Spinal cord (tissue), 10 donors: ENCODE data around the gene SUPT4H1. TPM values are rescaled to one million over a fixed set of nuclear protein-coding genes. Genes with fewer than 3 reads are reported as not detected.
"Not testable (repeated sequence)": the region's sequence is repeated elsewhere in the genome, so short reads cannot be mapped to it uniquely, and the experiment has no call there.

Experiments used
- DNase-seq, 6 donors: peaks; one replicate each; pipeline versions ENCODE4 v3.0.0 to v3.0.0-alpha.2; 2013 to 2015; ENCODE audit warnings: low spot score in 6 of 6, low read depth in 4 of 6
- H3K27ac ChIP-seq: one replicate; pipeline ENCODE4 v1.5.1; 2013; ENCODE audit warnings: low read depth, low read length, control low read depth
- H3K27me3 ChIP-seq: one replicate; pipeline ENCODE4 v1.6.1; 2013; ENCODE audit warnings: low read length; ENCODE audit not compliant: control insufficient read depth, insufficient read depth
- H3K36me3 ChIP-seq: one replicate; pipeline ENCODE4 v1.6.1; 2013; ENCODE audit warnings: low read length; ENCODE audit not compliant: control insufficient read depth, insufficient read depth
- H3K4me1 ChIP-seq: one replicate; pipeline ENCODE4 v1.6.1; 2013; ENCODE audit warnings: low read length; ENCODE audit not compliant: control insufficient read depth, insufficient read depth
- H3K4me3 ChIP-seq: one replicate; pipeline ENCODE4 v1.5.1; 2013; ENCODE audit warnings: low read depth, low read length, control low read depth
- H3K9me3 ChIP-seq: one replicate; pipeline ENCODE4 v1.6.1; 2013; ENCODE audit warnings: low read length; ENCODE audit not compliant: control insufficient read depth, insufficient read depth
- WGBS: methylation state at CpG from one replicate; pipeline ENCODE4 v1.1.5; 2013; ENCODE audit warnings: missing lambda C conversion rate; ENCODE audit not compliant: insufficient coverage; 5-methylcytosine and 5-hydroxymethylcytosine counted together
- long read RNA-seq, 4 donors: transcript quantifications; one replicate each; lab custom pipeline, GENCODE V29; 2026
- polyA plus RNA-seq, 2 donors: library from polyadenylated mRNA; unstranded; fragments of 120-200 nt; gene quantifications; one replicate each; pipeline ENCODE4 v1.2.1, GENCODE V29; 2013; ENCODE audit not compliant: insufficient read length in 2 of 2
- total RNA-seq, 2 donors: library from RNA; depleted of rRNA in 1 of 2; stranded (reverse); fragments of 120-200 nt in 1 of 2; fragments of >200 nt in 1 of 2; gene quantifications; one replicate each; pipeline versions ENCODE4 v1.2.3 to v1.2.4, GENCODE V29; 2013 to 2014
- donor health status: healthy.

The SUPT4H1 gene
- 10 to 100 TPM; 48.4 to 78.5 TPM for total RNA-seq
- 10 to 100 TPM; 96.5 to 97.8 TPM for polyA plus RNA-seq
- long read RNA-seq, donor 1, transcript SUPT4H1-201 (5 exons, 1,489 nt) = major isoform, 56 of 69 reads
- long read RNA-seq, donor 1, transcript SUPT4H1-202 (5 exons, 1,643 nt) = minor isoform, 7 of 69 reads
- long read RNA-seq, donor 1, partial matches to known transcripts = 0 of 69 reads
- long read RNA-seq, donor 1, other reads (novel, unspliced or antisense) = 0 of 69 reads
- long read RNA-seq, donor 2, transcript SUPT4H1-201 (5 exons, 1,489 nt) = major isoform, 20 of 29 reads
- long read RNA-seq, donor 2, transcript SUPT4H1-202 (5 exons, 1,643 nt) = minor isoform, 6 of 29 reads
- long read RNA-seq, donor 2, partial matches to known transcripts = 0 of 29 reads
- long read RNA-seq, donor 2, other reads (novel, unspliced or antisense) = 0 of 29 reads
- long read RNA-seq, donor 3, transcript SUPT4H1-201 (5 exons, 1,489 nt) = major isoform, 31 of 42 reads
- long read RNA-seq, donor 3, transcript SUPT4H1-202 (5 exons, 1,643 nt) = minor isoform, 5 of 42 reads
- long read RNA-seq, donor 3, partial matches to known transcripts = 0 of 42 reads
- long read RNA-seq, donor 3, other reads (novel, unspliced or antisense) = 0 of 42 reads
- long read RNA-seq, donor 4, transcript SUPT4H1-201 (5 exons, 1,489 nt) = major isoform, 129 of 160 reads
- long read RNA-seq, donor 4, transcript SUPT4H1-206 (3 exons, 539 nt) = minor isoform, 8 of 160 reads
- long read RNA-seq, donor 4, transcript SUPT4H1-202 (5 exons, 1,643 nt) = minor isoform, 12 of 160 reads
- long read RNA-seq, donor 4, transcript SUPT4H1-207 (4 exons, 668 nt) = minor isoform, 7 of 160 reads
- long read RNA-seq, donor 4, partial matches to known transcripts = 0 of 160 reads
- long read RNA-seq, donor 4, other reads (novel, unspliced or antisense) = 0 of 160 reads

DNA sequence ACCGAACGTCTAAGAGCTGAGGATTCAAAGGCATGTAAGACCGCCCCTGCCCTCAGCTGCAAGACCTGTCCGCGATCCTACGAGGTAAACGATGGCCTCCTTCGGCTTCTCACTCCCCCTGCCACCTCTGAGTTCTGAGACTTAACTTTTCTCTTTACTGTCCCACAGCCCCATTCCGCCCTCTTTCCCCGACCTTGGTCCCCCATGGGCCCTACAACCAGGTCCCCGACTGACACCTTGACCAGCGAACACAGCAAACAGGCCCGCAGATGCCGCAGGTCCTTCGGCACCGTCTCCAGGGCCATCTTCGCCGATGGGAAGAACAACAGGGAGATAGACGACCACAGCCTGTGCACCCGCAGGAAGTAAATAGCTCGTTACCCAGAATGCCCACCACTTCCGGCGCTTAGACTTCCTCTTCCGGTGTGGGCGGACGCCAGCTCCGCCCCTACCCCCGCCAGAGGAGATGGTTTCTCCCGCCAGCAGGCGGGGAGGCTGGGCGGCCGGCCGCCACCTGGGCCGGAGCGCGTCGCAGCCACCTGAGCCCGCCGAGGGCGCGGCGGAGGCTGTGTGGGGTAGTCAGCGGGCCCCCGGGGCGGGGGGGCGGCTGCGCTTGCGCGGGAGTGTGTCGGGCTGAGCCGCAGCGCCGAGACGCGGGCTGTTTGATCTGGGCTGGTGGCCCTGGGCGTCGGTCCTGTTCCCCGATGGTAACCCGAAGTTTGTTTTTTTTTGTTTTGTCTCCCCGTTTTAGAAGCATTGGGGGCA is at the start of gene SUPT4H1:
Gene SUPT4H1 (minus strand): TSS at position 371 of the 765 bp plus-strand sequence. CDS start 66 bp downstream, at position 305.
- WGBS = 0% methylated on average over 60 of the region's 60 CpGs
- H3K9me3 ChIP-seq = no peaks in the 10 kb centered on the region
- peak within 1 kb of the TSS; percentile 84 for H3K27ac ChIP-seq
- peak within 1 kb of the TSS; percentile 93 for H3K4me3 ChIP-seq
- H3K27me3 ChIP-seq = no peaks in the 10 kb centered on the region
- peaks cover 22% of the 10 kb centered on the region for H3K36me3 ChIP-seq
- peaks cover 9% of the 10 kb centered on the region for H3K4me1 ChIP-seq
- peak; percentile 82 to 98 (median 88) for DNase-seq

DNA sequence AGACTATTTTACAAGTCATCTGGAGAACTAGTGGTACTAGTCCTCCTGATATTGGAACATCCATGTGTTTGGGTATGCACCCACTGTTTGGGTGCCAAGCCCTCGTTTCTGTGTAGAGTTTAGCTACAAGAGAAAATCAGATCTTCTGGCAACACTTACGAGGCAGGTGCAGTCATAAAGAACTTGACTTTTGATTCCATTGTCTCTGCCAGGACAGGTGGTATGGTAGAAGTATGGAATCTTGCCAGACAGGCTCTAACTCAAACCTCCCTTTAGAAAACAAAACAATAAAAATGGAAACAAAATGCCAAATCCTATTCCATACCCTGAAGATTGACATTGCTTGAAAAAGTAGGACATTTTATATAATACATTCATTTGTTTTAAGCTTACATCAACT is 49.3 kb upstream of the SUPT4H1 start:
- Histone ChIP-seq H3K27me3 (no peaks in the 10 kb centered on the region), H3K4me1 (no peaks in the 10 kb centered on the region), H3K4me3 (no peak overlapping the region), H3K36me3 (no peaks in the 10 kb centered on the region), H3K27ac (no peak overlapping the region), H3K9me3 (no peaks in the 10 kb centered on the region)
- no CpG with 5 or more reads among the region's 2 CpGs for WGBS
- no peak for DNase-seq

DNA sequence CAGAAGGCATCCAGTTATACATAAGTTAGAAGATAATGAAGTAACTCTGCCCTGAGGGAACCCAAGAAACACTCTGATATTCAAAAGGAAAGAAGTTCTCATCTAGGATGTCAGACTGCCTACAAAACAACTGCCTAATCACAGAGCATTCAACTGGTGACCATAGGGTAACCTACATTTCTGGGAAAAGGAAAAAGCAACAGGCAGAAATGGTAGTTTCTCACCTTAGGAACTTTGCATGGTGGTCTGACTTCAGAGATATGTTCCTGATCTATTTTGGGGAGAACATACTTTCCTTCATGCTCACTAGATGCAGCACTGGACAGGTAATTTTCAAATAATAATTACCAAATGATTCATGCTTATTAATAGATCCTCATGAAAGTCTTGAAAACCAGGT is 48.8 kb upstream of the SUPT4H1 start:
- DNase-seq = no peak
- Histone ChIP-seq H3K4me1 (no peaks in the 10 kb centered on the region), H3K36me3 (no peaks in the 10 kb centered on the region), H3K4me3 (no peak overlapping the region), H3K27me3 (no peaks in the 10 kb centered on the region), H3K27ac (no peak overlapping the region), H3K9me3 (no peaks in the 10 kb centered on the region)

DNA sequence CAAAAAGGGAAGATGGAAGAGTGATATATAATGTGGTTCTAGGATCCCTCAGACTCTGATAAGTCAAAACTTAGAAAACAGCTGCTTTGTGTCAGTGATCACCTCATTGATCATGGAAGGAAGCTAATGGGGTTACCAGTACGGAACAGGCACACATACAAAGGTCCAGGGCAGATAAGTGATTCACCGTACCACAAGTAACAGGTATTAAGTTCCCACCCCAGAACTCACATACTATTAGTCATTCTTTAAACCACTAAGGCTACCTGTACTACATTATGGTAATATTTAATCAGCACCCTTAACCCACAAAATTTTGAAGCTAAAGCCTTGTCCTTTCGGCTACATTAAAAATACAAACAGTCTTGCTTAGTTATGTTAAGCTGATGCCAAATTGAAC is 48.0 kb upstream of the SUPT4H1 start:
- H3K4me3 ChIP-seq = no peak overlapping the region
- no peak for DNase-seq
- WGBS = 100% methylated on average over 2 of the region's 3 CpGs

DNA sequence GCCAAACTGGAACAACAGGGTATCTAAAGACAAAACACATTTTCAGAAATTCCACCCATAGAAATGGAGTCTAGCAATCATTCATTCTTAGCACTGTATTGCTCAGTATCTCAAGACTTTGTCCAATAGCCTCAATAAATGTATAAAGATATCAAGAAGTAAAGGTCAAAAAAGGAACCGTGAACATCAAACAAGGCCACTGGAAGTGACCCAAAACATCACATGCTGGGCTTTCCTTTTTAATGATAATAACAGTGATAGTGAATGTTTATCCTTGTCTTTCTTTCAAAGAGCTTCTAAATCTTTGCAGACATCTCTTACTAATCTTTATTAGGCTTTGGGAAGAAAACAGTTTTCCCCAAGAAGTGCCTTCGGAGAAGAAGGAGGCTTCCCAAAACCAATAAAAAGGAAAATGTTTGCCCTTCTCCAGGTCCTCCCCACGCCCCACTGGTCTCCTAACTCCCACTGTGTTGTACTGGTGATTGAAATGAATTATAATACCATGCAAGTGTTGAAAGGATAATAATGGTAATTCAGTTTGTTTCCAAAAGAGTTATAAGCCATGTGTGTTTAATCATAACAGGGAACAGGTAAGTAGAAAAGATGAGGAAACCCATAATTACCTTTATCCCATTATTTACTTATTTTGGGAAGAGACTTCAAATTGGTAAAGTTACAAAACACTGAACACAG is 46.7 kb upstream of the SUPT4H1 start:
- no peaks in the 10 kb centered on the region for H3K4me1 ChIP-seq
- no peak overlapping the region for H3K27ac ChIP-seq
- H3K36me3 ChIP-seq = no peaks in the 10 kb centered on the region
- WGBS = no CpG with 5 or more reads among the region's 3 CpGs
- no peak for DNase-seq
- H3K27me3 ChIP-seq = no peaks in the 10 kb centered on the region
- no peaks in the 10 kb centered on the region for H3K9me3 ChIP-seq
- no peak overlapping the region for H3K4me3 ChIP-seq

More for the DNA sequence above, 48.0 kb upstream of the SUPT4H1 start:
- Histone ChIP-seq H3K27me3 (no peaks in the 10 kb centered on the region), H3K9me3 (no peaks in the 10 kb centered on the region), H3K4me1 (no peaks in the 10 kb centered on the region), H3K36me3 (no peaks in the 10 kb centered on the region), H3K27ac (no peak overlapping the region)

DNA sequence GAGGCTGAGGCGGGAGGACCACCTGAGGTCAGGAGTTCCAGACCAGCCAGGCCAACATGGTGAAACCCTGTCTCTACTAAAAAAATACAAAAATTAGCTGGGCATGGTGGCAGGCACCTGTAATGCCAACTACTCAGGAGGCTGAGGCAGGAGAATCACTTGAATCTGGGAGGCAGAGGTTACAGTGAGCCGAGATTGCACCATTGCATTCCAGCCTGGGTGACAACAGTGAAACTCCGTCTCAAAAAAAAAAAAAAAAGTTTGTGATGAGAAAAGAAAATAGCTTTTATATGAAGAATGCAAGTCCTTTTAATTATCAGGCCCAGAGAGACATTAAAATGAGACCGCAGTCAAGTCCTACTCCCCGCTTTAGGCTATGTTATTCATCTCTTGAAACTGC is 45.4 kb upstream of the SUPT4H1 start:
- H3K4me1 ChIP-seq, H3K4me3 ChIP-seq, H3K9me3 ChIP-seq, H3K27me3 ChIP-seq, H3K36me3 ChIP-seq, H3K27ac ChIP-seq, DNase-seq: not testable (repeated sequence)
- WGBS = 93% methylated on average over 2 of the region's 5 CpGs

DNA sequence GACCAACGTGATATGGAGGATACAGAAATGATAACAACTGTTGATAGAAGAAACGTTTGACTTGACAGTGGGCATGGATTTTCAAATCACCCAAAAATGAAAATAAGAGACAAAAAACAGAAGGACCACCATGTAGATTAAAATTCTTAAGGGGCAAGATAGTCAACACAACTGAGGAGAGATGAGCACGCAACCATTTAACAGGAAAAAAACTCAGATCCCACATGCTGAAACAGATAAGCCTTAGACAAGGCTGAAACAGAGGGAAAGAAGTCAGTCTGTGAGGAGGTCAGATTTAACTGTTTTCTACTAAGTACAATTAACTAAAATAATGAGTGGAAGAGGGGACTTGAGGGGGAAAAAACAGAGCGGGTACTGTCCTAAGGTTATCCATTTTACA is 44.2 kb upstream of the SUPT4H1 start:
- H3K4me1 ChIP-seq = no peaks in the 10 kb centered on the region
- no peak for DNase-seq
- no peak overlapping the region for H3K27ac ChIP-seq
- no CpG with 5 or more reads among the region's 4 CpGs for WGBS
- no peak overlapping the region for H3K4me3 ChIP-seq
- H3K36me3 ChIP-seq = no peaks in the 10 kb centered on the region
- no peaks in the 10 kb centered on the region for H3K27me3 ChIP-seq
- H3K9me3 ChIP-seq = no peaks in the 10 kb centered on the region

DNA sequence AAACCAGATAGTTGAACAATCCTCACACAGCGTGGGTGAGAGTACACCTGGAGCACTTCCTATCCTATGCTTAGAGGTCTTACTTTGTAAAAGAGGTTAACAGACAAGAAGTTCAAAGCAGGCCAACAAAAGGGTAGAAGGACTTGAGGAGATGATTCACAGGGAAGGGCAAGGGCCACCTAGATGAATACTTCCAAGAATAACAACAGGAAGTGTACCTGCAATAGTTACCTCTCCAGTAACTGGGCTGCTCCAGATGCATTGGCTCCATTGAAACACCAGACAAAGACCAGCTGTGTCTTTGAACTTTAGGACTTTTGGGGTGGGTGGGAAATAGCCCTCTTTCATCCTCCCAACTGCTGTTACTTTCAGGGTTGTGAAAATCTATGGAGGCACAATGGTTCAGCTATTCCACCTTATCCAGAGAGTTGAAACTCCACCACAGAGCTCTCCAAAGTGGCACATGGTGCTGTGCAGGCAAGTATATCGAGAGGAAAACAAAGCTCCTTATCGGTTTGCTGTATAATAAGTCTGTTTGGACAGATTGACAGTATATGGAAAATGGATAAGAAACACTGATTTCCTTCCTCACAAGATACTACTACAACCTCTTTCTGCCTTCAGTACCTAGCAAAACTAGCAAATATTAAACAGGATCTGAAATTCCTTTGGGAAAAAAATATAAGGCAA is 42.7 kb upstream of the SUPT4H1 start:
- no peaks in the 10 kb centered on the region for H3K9me3 ChIP-seq
- H3K4me1 ChIP-seq = no peaks in the 10 kb centered on the region
- DNase-seq = no peak
- H3K4me3 ChIP-seq = no peak overlapping the region
- H3K27ac ChIP-seq = no peak overlapping the region
- no peaks in the 10 kb centered on the region for H3K27me3 ChIP-seq
- H3K36me3 ChIP-seq = no peaks in the 10 kb centered on the region
- WGBS = 100% methylated on average over 1 of the region's 3 CpGs
